HL-60 (cell line): Measurements from ENCODE around the gene UBXN7.

Experiments
- DNase-seq, 2 experiments: peaks; one replicate each; pipeline ENCODE4 v3.0.0-alpha.2; 2010 to 2020; ENCODE audit warnings: low read depth in 1 of 2, low spot score in 1 of 2
- H3K27ac ChIP-seq: fragments of 250-450 bp; sonication (Bioruptor Pico); replicated peaks from 2 replicates; pipeline ENCODE4 v1.5.1; 2020; ENCODE audit warnings: mild to moderate bottlenecking, moderate library complexity
- H3K27me3 ChIP-seq: fragments of 250-450 bp; sonication (Bioruptor Pico); 2 replicates; pipeline ENCODE4 v1.5.1; 2021; ENCODE audit warnings: mild to moderate bottlenecking, moderate library complexity; ENCODE audit not compliant: insufficient read depth, poor library complexity, severe bottlenecking
- H3K4me3 ChIP-seq: replicated peaks from 2 replicates; pipeline ENCODE4 v1.5.1; 2011; ENCODE audit warnings: mild to moderate bottlenecking, control low read depth, low read length; ENCODE audit not compliant: insufficient read depth
- CTCF ChIP-seq: IDR thresholded peaks from one replicate; pipeline ENCODE4 v1.5.1; 2011; ENCODE audit warnings: low read length, control low read depth, inconsistent platforms; ENCODE audit not compliant: insufficient read depth
- GABPA ChIP-seq: IDR thresholded peaks from 2 replicates; pipeline ENCODE4 v1.6.1; 2012; ENCODE audit warnings: low read depth
- POLR2AphosphoS5 ChIP-seq: IDR thresholded peaks from 2 replicates; pipeline ENCODE4 v1.6.1; 2012; ENCODE audit warnings: low read depth
- REST ChIP-seq: IDR thresholded peaks from 2 replicates; pipeline ENCODE4 v1.6.1; 2012; ENCODE audit warnings: low read depth; ENCODE audit not compliant: insufficient replicate concordance
- SPI1 ChIP-seq: IDR thresholded peaks from 2 replicates; pipeline ENCODE4 v1.6.1; 2012; ENCODE audit warnings: low read depth, mild to moderate bottlenecking, borderline replicate concordance

UBXN7 gene

GRCh38 chr3:196326936-196327335, 105.3 kb downstream of the UBXN7 start:
- DNase-seq = no peak
- H3K27ac ChIP-seq = no peak overlapping the region
- TF ChIP-seq REST (no peak), GABPA (no peak), SPI1 (no peak), CTCF (no peak), POLR2AphosphoS5 (no peak)
- no peaks in the 10 kb centered on the region for H3K27me3 ChIP-seq
- no peak overlapping the region for H3K4me3 ChIP-seq

- H3K4me3 ChIP-seq = no peak overlapping the region
- DNase-seq = no peak
- no peaks in the 10 kb centered on the region for H3K27me3 ChIP-seq
- no peak overlapping the region for H3K27ac ChIP-seq
- TF ChIP-seq POLR2AphosphoS5 (no peak), GABPA (no peak), REST (no peak), CTCF (no peak), SPI1 (no peak)
Observed at GRCh38 chr3:196323691-196324090, 108.5 kb downstream of the UBXN7 start.

- no peak for DNase-seq
- TF ChIP-seq SPI1 (no peak), REST (no peak)
- no peaks in the 10 kb centered on the region for H3K27me3 ChIP-seq
- no peak overlapping the region for H3K4me3 ChIP-seq
- no peak overlapping the region for H3K27ac ChIP-seq
Observed at GRCh38 chr3:196323016-196323415, 109.2 kb downstream of the UBXN7 start.

GRCh38 chr3:196321162-196321561, 111.1 kb downstream of the UBXN7 start:
- Histone ChIP-seq H3K4me3 (no peak overlapping the region), H3K27me3 (no peaks in the 10 kb centered on the region), H3K27ac (peak overlapping the region; percentile 16; the same call in 1 of the 2 replicates)
- DNase-seq = peak; percentile 39 to 85
- TF ChIP-seq GABPA = peak; percentile 17; the same call in 1 of the 2 replicates
- no peak for TF ChIP-seq CTCF
- TF ChIP-seq REST = no peak
- TF ChIP-seq POLR2AphosphoS5 = no peak
- peak; percentile 59; the same call in 1 of the 2 replicates for TF ChIP-seq SPI1
